ENCODE measurements around the gene SYTL3. TPM values are rescaled to one million over a fixed set of nuclear protein-coding genes. Genes with fewer than 3 reads are reported as not detected.

SYTL3 gene
- total RNA-seq, 6 donors from 2014 or later: 10.3 to 28.3 (median 20.0) TPM

GRCh38 chr6:158813032-158813431 lies 163.2 kb downstream of the SYTL3 start:
- peaks cover 51 to 88% (median 71%) of the 10 kb centered on the region in 4 donors for H3K4me1 ChIP-seq
- ATAC-seq (ENCODE audit: low FRiP score in 2 of 2) (no peak), DNase-seq (peak in 1 of 2 donors; percentile 16)
- H3K27ac ChIP-seq: peak overlapping the region; percentile 45 to 100 (median 72)
- no peaks in the 10 kb centered on the region for H3K27me3 ChIP-seq
- H3K36me3 ChIP-seq: peaks cover 6 to 23% (median 9%) of the 10 kb centered on the region in 4 donors
- peak overlapping the region in 2 of 4 donors; percentile 90 to 95 for H3K4me3 ChIP-seq
- TF ChIP-seq POLR2A (IDR thresholded peaks at IDR 0.05): no peak
- TF ChIP-seq POLR2AphosphoS5 (IDR thresholded peaks at IDR 0.05): peak in 1 of 2 donors; percentile 28
- 73 to 79% methylated on average over 3 of the region's 3 CpGs for WGBS, 2 donors
- H3K9me3 ChIP-seq: no peaks in the 10 kb centered on the region

Small RNA genes lying within 50 kb of the gene (small RNA-seq; reads per million reads assigned to genes)
- 0 reads per million in 4 donors for gene MIR3918
- gene MIR7161: 0 reads per million in 4 donors

Other genes with a start within 250 kb of the SYTL3 start
- 10 to 100 TPM; 11.5 to 27.6 (median 18.9) TPM for gene TMEM181, start 90.0 kb upstream of the SYTL3 start, total RNA-seq
- 100 to 1,000 TPM in 3 of 6 donors, 10 to 100 TPM in 3; 49.2 to 119 (median 100) TPM for gene DYNLT1, start 5.3 kb upstream of the SYTL3 start, total RNA-seq
- gene EZR, start 169.3 kb downstream of the SYTL3 start, total RNA-seq: 100 to 1,000 TPM; 188 to 810 (median 346) TPM

All from upper lobe of left lung (tissue), 6 donors.